ENCODE data around the gene SEMA4D. TPM values are rescaled to one million over a fixed set of nuclear protein-coding genes. Genes with fewer than 3 reads are reported as not detected.

SEMA4D gene, protein sequence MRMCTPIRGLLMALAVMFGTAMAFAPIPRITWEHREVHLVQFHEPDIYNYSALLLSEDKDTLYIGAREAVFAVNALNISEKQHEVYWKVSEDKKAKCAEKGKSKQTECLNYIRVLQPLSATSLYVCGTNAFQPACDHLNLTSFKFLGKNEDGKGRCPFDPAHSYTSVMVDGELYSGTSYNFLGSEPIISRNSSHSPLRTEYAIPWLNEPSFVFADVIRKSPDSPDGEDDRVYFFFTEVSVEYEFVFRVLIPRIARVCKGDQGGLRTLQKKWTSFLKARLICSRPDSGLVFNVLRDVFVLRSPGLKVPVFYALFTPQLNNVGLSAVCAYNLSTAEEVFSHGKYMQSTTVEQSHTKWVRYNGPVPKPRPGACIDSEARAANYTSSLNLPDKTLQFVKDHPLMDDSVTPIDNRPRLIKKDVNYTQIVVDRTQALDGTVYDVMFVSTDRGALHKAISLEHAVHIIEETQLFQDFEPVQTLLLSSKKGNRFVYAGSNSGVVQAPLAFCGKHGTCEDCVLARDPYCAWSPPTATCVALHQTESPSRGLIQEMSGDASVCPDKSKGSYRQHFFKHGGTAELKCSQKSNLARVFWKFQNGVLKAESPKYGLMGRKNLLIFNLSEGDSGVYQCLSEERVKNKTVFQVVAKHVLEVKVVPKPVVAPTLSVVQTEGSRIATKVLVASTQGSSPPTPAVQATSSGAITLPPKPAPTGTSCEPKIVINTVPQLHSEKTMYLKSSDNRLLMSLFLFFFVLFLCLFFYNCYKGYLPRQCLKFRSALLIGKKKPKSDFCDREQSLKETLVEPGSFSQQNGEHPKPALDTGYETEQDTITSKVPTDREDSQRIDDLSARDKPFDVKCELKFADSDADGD
- total RNA-seq: 100 to 1,000 TPM; 354 to 448 (median 420) TPM
- total RNA-seq (2013): 114 TPM

DNA sequence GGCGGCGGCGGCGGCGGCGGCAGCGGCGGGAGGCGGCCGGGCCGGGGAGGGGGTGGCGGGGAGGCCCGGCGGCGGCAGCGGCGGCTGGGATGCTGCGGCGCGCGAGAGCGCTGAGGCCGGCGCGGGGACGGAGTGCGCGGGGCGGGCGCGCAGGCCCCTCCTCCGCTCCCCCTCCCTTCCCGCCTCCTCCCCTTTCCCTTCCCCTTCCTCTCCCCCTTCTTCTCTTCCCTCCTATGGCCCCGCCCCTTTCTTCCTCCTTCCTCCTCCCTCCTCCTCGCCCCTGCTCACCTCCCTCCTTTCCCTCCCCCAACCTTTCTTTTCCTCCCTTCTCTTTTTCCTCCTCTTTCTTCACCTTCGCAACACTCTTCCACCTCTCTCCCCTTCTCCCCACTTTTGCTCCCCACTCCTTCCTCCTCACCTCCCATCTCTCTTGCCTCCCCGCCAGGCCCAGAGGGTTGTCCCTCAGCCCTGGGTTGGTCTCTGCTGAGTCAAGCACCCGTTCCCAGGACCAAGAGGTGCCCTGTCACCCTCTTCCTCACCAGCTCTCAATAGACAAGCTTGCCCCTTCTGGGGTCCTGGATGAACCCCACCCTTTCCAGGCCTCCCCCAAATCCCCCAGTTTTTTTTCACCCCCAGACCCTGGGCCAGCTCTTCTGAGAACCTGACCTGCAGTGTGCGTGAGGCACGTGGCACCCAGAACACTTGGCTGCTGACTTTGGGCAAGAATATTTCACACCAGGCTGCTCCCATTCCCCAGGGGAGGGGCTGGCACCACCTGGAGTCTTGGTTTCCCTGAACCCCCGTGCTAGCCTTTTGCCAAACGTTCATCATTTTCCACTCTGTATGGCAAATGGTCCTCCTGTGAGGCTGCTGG lies at the start of gene SEMA4D:
Gene SEMA4D (minus strand): TSS at position 136 of the 874 bp plus-strand sequence. CDS start 92,657 bp downstream, outside the sequence.
- intact Hi-C loops (cut with micrococcal nuclease): loop anchor here (2.0 kb wide), 2 partner anchors 13 to 49 kb away; no protein-coding TSS in a partner anchor

DNA sequence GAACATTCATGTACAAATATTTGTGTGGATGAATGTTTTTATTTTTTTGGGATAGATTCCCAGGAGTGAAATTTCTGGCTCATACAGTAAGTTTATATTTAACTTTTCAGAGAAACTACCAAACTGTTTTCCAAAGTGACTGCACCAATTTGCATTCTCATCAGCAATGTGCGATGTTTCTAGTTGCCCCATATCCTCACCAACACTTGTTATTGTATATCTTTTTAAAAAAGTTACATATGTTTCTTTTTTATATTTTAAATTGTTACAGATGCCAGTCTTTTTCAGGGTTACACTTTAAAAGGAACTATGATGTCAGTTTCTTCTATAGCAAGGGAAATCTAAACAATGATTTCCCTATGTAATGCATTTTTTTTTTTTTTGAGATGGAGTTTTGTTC lies 49.1 kb upstream of the SEMA4D start:
- H3K4me1 ChIP-seq (ENCODE audit: control insufficient read depth, insufficient read depth, low read length): peaks cover 12% of the 10 kb centered on the region

More for the DNA sequence above, at the start of gene SEMA4D:
- H3K4me3 ChIP-seq (ENCODE audit: low read length): peak within 1 kb of the TSS; percentile 87
- Mint-ChIP-seq H3K36me3 (no peaks in the 10 kb centered on the region), H3K4me3 (peak within 1 kb of the TSS; percentile 93), H3K4me1 (peaks cover 90 to 93% of the 10 kb centered on the region in 2 donors), H3K9me3 (no peaks in the 10 kb centered on the region), H3K27me3 (ENCODE audit: low read depth in 2 of 2) (no peaks in the 10 kb centered on the region), H3K27ac (peak within 1 kb of the TSS; percentile 91 to 98)
- peaks cover 90% of the 10 kb centered on the region for H3K4me1 ChIP-seq (ENCODE audit: control insufficient read depth, insufficient read depth, low read length)
- H3K36me3 ChIP-seq (ENCODE audit: control insufficient read depth, insufficient read depth, low read length): peaks cover 5% of the 10 kb centered on the region
- DNase-seq (peak in 1 of 2 donors; percentile 82), ATAC-seq (peak in 1 of 3 donors; percentile 7)
- TF ChIP-seq, protein P1, sequence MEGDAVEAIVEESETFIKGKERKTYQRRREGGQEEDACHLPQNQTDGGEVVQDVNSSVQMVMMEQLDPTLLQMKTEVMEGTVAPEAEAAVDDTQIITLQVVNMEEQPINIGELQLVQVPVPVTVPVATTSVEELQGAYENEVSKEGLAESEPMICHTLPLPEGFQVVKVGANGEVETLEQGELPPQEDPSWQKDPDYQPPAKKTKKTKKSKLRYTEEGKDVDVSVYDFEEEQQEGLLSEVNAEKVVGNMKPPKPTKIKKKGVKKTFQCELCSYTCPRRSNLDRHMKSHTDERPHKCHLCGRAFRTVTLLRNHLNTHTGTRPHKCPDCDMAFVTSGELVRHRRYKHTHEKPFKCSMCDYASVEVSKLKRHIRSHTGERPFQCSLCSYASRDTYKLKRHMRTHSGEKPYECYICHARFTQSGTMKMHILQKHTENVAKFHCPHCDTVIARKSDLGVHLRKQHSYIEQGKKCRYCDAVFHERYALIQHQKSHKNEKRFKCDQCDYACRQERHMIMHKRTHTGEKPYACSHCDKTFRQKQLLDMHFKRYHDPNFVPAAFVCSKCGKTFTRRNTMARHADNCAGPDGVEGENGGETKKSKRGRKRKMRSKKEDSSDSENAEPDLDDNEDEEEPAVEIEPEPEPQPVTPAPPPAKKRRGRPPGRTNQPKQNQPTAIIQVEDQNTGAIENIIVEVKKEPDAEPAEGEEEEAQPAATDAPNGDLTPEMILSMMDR (IDR thresholded peaks at IDR 0.05): no peak
- no peaks in the 10 kb centered on the region for H3K27me3 ChIP-seq (ENCODE audit: control insufficient read depth, insufficient read depth, low read length)
- no peaks in the 10 kb centered on the region for H3K9me3 ChIP-seq (ENCODE audit: control insufficient read depth, insufficient read depth, low read length)
- H3K27ac ChIP-seq (ENCODE audit: low read length): peak within 1 kb of the TSS; percentile 85
- WGBS (ENCODE audit: insufficient coverage): 2% methylated on average over 42 of the region's 42 CpGs

DNA sequence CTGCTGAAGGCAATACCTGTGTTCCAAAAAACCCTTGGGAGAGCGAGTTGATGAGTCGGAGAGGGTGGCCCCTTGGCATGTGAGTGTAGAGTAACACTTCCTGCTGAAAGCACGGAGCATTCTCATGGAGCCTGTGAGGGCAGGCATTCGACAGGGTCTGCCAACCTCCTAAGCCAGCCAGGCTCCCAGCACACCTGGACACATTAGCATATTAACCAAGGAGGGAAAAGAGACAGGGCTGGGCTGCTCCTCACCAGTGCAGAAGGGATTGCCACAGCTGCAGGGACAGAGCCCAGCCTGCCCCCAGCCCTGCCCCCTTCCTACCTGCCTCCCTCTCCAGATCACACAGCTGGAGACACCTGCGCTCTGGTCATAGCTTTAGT lies 46.4 kb upstream of the SEMA4D start:
- ATAC-seq (no peak), DNase-seq (no peak)
- Mint-ChIP-seq H3K4me1 (peaks cover 32 to 39% of the 10 kb centered on the region in 2 donors), H3K36me3 (peaks cover 10% of the 10 kb centered on the region), H3K27me3 (ENCODE audit: low read depth in 2 of 2) (no peaks in the 10 kb centered on the region), H3K4me3 (no peak overlapping the region), H3K27ac (no peak overlapping the region), H3K9me3 (peaks cover 4 to 10% of the 10 kb centered on the region in 2 donors)
- Histone ChIP-seq H3K27me3 (ENCODE audit: control insufficient read depth, insufficient read depth, low read length) (no peaks in the 10 kb centered on the region), H3K4me3 (ENCODE audit: low read length) (no peak overlapping the region), H3K4me1 (ENCODE audit: control insufficient read depth, insufficient read depth, low read length) (peaks cover 31% of the 10 kb centered on the region), H3K27ac (ENCODE audit: low read length) (no peak overlapping the region), H3K36me3 (ENCODE audit: control insufficient read depth, insufficient read depth, low read length) (no peaks in the 10 kb centered on the region), H3K9me3 (ENCODE audit: control insufficient read depth, insufficient read depth, low read length) (peaks cover 7% of the 10 kb centered on the region)
- 92% methylated on average over 5 of the region's 5 CpGs for WGBS (ENCODE audit: insufficient coverage)
- TF ChIP-seq, protein P1 (IDR thresholded peaks at IDR 0.05): no peak
- intact Hi-C loops (cut with micrococcal nuclease): no loop called here

More for the DNA sequence above, 49.1 kb upstream of the SEMA4D start:
- TF ChIP-seq, protein P1 (IDR thresholded peaks at IDR 0.05): no peak
- no peak overlapping the region for H3K4me3 ChIP-seq (ENCODE audit: low read length)
- Mint-ChIP-seq H3K9me3 (peaks cover 4 to 10% of the 10 kb centered on the region in 2 donors), H3K36me3 (peaks cover 10% of the 10 kb centered on the region), H3K27me3 (ENCODE audit: low read depth in 2 of 2) (no peaks in the 10 kb centered on the region), H3K27ac (no peak overlapping the region), H3K4me1 (peaks cover 10 to 22% of the 10 kb centered on the region in 2 donors), H3K4me3 (no peak overlapping the region)
- no peaks in the 10 kb centered on the region for H3K27me3 ChIP-seq (ENCODE audit: control insufficient read depth, insufficient read depth, low read length)
- H3K9me3 ChIP-seq (ENCODE audit: control insufficient read depth, insufficient read depth, low read length): peaks cover 7% of the 10 kb centered on the region
- WGBS (ENCODE audit: insufficient coverage): no CpG with 5 or more reads among the region's 1 CpG
- intact Hi-C loops (cut with micrococcal nuclease): no loop called here
- ATAC-seq (no peak), DNase-seq (no peak)
- no peaks in the 10 kb centered on the region for H3K36me3 ChIP-seq (ENCODE audit: control insufficient read depth, insufficient read depth, low read length)
- H3K27ac ChIP-seq (ENCODE audit: low read length): no peak overlapping the region
